ENCODE results near the gene KRT31. TPM values are rescaled to one million over a fixed set of nuclear protein-coding genes. Genes with fewer than 3 reads are reported as not detected.

Gene KRT31
- total RNA-seq, 1 experiment from 2014 or later = not detected

DNA sequence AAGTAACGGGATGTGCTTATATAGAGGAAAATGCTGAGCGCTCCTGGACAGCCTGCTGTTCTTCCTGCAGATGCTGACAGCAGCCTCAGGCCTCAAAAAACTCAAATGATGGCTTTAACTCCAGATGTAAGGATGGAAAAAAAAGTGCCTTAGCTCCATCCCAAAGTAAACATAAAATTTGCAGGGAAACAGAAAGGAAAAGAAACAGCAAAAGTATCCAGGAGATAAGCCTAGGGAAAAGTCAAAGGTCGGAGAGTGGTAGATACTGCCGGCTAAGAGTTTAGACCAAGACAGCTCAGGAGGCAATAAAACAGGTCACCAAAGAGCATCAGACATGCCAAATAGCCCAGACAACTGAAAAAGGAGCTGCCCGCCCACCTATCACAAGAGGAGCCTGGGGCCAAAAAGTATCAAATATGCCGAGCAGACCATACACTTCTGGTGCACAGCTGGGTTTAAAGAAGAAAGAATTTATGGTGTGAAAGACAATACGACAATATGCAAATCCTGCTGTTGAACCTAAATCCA is 6.9 kb downstream of the KRT31 start:
- DNase-seq (ENCODE audit: low spot score) = no peak
- no peak overlapping the region for H3K4me3 Mint-ChIP-seq
- CTCF ChIA-PET = interaction anchor here (0.8 to 2.6 kb wide), 4 partner anchors 15 to 258 kb away, joined by 3 to 11 read pairs (median 8); no protein-coding TSS in a partner anchor
- no peak for ATAC-seq
- H3K27ac Mint-ChIP-seq = no peak overlapping the region
- POLR2A ChIA-PET = no interaction called here
- peaks cover 15% of the 10 kb centered on the region for H3K9me3 Mint-ChIP-seq
- H3K36me3 Mint-ChIP-seq = peaks cover 6% of the 10 kb centered on the region
- no peaks in the 10 kb centered on the region; the same call in 1 of the 2 replicates for H3K27me3 Mint-ChIP-seq (ENCODE audit: low read depth)
- TF ChIP-seq NFYB (CRISPR knock-in tag; conservative IDR thresholded peaks at IDR 0.05; ENCODE audit: low read depth) = no peak
- TF ChIP-seq, protein P1, sequence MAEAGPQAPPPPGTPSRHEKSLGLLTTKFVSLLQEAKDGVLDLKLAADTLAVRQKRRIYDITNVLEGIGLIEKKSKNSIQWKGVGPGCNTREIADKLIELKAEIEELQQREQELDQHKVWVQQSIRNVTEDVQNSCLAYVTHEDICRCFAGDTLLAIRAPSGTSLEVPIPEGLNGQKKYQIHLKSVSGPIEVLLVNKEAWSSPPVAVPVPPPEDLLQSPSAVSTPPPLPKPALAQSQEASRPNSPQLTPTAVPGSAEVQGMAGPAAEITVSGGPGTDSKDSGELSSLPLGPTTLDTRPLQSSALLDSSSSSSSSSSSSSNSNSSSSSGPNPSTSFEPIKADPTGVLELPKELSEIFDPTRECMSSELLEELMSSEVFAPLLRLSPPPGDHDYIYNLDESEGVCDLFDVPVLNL (CRISPR knock-in tag; IDR thresholded peaks at IDR 0.05; ENCODE audit: borderline replicate concordance, low read depth) = no peak
- no peak for TF ChIP-seq NFE2L1 (CRISPR knock-in tag; IDR thresholded peaks at IDR 0.05)
- no peaks in the 10 kb centered on the region for H3K4me1 Mint-ChIP-seq

DNA sequence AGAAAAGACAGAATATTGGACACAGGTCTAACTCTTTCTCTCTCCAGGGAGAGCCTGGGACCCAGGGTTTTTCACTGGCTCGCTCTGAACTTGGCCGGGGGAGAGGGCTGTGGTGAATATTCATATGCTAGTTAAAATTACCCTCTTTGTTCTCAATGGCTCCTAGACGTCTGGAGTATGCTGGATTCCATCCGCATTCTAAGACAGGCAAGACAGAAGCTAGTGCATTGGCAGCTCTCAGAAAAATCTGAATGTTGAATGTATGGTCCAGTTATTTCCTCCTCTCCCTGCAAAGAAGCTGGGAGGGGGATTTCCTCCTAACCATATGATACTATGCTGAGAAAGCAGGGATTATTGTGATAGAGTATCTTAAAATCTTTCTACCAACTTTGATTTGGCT is 9.7 kb downstream of the KRT31 start:
- peaks cover 15% of the 10 kb centered on the region for H3K9me3 Mint-ChIP-seq
- H3K27ac Mint-ChIP-seq = no peak overlapping the region
- H3K36me3 Mint-ChIP-seq = peaks cover 6% of the 10 kb centered on the region
- no peak overlapping the region for H3K4me3 Mint-ChIP-seq
- POLR2A ChIA-PET = no interaction called here
- DNase-seq (ENCODE audit: low spot score) (no peak), ATAC-seq (no peak)
- TF ChIP-seq FOXP1 (CRISPR knock-in tag; IDR thresholded peaks at IDR 0.05; ENCODE audit: borderline replicate concordance) = no peak
- TF ChIP-seq, protein P2, sequence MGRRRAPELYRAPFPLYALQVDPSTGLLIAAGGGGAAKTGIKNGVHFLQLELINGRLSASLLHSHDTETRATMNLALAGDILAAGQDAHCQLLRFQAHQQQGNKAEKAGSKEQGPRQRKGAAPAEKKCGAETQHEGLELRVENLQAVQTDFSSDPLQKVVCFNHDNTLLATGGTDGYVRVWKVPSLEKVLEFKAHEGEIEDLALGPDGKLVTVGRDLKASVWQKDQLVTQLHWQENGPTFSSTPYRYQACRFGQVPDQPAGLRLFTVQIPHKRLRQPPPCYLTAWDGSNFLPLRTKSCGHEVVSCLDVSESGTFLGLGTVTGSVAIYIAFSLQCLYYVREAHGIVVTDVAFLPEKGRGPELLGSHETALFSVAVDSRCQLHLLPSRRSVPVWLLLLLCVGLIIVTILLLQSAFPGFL (CRISPR knock-in tag; IDR thresholded peaks at IDR 0.05; ENCODE audit: borderline replicate concordance) = no peak
- TF ChIP-seq GTF2I (CRISPR knock-in tag; conservative IDR thresholded peaks at IDR 0.05) = no peak
- TF ChIP-seq ZNF263 (CRISPR knock-in tag; IDR thresholded peaks at IDR 0.05; ENCODE audit: low read depth) = no peak
- TF ChIP-seq PRRX2 (CRISPR knock-in tag; IDR thresholded peaks at IDR 0.05) = no peak
- no peak for TF ChIP-seq GABPB1 (CRISPR knock-in tag; IDR thresholded peaks at IDR 0.05)
- TF ChIP-seq, protein P3, sequence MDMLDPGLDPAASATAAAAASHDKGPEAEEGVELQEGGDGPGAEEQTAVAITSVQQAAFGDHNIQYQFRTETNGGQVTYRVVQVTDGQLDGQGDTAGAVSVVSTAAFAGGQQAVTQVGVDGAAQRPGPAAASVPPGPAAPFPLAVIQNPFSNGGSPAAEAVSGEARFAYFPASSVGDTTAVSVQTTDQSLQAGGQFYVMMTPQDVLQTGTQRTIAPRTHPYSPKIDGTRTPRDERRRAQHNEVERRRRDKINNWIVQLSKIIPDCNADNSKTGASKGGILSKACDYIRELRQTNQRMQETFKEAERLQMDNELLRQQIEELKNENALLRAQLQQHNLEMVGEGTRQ (CRISPR knock-in tag; IDR thresholded peaks at IDR 0.05) = no peak
- TF ChIP-seq ZNF232 (CRISPR knock-in tag; IDR thresholded peaks at IDR 0.05) = no peak
- TF ChIP-seq, protein P4, sequence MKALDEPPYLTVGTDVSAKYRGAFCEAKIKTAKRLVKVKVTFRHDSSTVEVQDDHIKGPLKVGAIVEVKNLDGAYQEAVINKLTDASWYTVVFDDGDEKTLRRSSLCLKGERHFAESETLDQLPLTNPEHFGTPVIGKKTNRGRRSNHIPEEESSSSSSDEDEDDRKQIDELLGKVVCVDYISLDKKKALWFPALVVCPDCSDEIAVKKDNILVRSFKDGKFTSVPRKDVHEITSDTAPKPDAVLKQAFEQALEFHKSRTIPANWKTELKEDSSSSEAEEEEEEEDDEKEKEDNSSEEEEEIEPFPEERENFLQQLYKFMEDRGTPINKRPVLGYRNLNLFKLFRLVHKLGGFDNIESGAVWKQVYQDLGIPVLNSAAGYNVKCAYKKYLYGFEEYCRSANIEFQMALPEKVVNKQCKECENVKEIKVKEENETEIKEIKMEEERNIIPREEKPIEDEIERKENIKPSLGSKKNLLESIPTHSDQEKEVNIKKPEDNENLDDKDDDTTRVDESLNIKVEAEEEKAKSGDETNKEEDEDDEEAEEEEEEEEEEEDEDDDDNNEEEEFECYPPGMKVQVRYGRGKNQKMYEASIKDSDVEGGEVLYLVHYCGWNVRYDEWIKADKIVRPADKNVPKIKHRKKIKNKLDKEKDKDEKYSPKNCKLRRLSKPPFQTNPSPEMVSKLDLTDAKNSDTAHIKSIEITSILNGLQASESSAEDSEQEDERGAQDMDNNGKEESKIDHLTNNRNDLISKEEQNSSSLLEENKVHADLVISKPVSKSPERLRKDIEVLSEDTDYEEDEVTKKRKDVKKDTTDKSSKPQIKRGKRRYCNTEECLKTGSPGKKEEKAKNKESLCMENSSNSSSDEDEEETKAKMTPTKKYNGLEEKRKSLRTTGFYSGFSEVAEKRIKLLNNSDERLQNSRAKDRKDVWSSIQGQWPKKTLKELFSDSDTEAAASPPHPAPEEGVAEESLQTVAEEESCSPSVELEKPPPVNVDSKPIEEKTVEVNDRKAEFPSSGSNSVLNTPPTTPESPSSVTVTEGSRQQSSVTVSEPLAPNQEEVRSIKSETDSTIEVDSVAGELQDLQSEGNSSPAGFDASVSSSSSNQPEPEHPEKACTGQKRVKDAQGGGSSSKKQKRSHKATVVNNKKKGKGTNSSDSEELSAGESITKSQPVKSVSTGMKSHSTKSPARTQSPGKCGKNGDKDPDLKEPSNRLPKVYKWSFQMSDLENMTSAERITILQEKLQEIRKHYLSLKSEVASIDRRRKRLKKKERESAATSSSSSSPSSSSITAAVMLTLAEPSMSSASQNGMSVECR (CRISPR knock-in tag; IDR thresholded peaks at IDR 0.05; ENCODE audit: borderline replicate concordance) = no peak
- TF ChIP-seq, protein P5, sequence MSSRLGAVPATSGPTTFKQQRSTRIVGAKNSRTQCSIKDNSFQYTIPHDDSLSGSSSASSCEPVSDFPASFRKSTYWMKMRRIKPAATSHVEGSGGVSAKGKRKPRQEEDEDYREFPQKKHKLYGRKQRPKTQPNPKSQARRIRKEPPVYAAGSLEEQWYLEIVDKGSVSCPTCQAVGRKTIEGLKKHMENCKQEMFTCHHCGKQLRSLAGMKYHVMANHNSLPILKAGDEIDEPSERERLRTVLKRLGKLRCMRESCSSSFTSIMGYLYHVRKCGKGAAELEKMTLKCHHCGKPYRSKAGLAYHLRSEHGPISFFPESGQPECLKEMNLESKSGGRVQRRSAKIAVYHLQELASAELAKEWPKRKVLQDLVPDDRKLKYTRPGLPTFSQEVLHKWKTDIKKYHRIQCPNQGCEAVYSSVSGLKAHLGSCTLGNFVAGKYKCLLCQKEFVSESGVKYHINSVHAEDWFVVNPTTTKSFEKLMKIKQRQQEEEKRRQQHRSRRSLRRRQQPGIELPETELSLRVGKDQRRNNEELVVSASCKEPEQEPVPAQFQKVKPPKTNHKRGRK (CRISPR knock-in tag; IDR thresholded peaks at IDR 0.05; ENCODE audit: borderline replicate concordance) = no peak
- TF ChIP-seq ESRRA (CRISPR knock-in tag; IDR thresholded peaks at IDR 0.05; ENCODE audit: borderline replicate concordance) = no peak
- TF ChIP-seq TP53 (CRISPR knock-in tag; IDR thresholded peaks at IDR 0.05) = no peak
- no peak for TF ChIP-seq NR3C1 (CRISPR knock-in tag; conservative IDR thresholded peaks at IDR 0.05; ENCODE audit: low read depth)
- TF ChIP-seq, protein P6, sequence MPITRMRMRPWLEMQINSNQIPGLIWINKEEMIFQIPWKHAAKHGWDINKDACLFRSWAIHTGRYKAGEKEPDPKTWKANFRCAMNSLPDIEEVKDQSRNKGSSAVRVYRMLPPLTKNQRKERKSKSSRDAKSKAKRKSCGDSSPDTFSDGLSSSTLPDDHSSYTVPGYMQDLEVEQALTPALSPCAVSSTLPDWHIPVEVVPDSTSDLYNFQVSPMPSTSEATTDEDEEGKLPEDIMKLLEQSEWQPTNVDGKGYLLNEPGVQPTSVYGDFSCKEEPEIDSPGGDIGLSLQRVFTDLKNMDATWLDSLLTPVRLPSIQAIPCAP (CRISPR knock-in tag; IDR thresholded peaks at IDR 0.05) = no peak
- TF ChIP-seq MYBL2 (CRISPR knock-in tag; IDR thresholded peaks at IDR 0.05) = no peak
- H3K4me1 Mint-ChIP-seq = no peaks in the 10 kb centered on the region
- CTCF ChIA-PET = interaction anchor here (1.3 kb wide), 1 partner anchor 30 kb away, joined by 5 read pairs; no protein-coding TSS in a partner anchor
- H3K27me3 Mint-ChIP-seq (ENCODE audit: low read depth) = no peaks in the 10 kb centered on the region; the same call in 1 of the 2 replicates
